ENCODE measurements around the gene ZC3H18. TPM values are rescaled to one million over a fixed set of nuclear protein-coding genes. Genes with fewer than 3 reads are reported as not detected.

Gene ZC3H18
- total RNA-seq, 1 donor from 2014 or later, result 49.3 TPM

DNA sequence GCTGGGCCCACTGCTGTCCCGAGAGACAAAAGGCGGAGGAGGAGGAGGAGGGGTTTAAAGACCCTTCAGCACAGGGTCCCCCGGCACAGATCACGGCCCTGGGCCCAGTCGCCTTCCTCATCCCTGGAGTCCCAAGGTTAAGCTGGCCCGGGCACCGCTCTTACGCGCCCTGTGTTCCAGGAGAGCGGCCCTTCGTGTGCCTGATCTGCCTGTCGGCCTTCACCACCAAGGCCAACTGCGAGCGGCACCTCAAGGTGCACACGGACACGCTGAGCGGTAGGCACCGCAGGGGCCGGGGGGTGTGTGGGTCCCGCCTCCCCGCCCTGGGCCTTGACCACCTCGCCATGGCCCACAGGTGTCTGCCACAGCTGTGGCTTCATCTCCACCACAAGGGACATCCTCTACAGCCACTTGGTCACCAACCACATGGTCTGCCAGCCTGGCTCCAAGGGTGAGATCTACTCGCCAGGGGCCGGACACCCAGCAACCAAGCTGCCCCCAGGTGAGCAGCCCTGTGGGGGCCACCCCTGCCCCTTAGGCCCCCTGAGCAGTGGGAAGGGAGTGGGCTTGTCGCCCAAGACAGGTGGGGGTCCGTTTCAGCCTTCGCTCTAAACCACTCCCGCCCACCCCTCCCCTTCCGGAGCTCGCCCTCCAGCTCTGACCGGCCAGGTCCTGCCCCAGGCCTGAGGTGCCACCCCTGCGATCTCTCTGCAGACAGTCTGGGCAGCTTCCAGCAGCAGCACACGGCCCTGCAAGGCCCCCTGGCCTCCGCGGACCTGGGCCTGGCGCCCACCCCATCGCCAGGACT lies 37.6 kb upstream of the ZC3H18 start:
- no peak for DNase-seq (ENCODE audit: low spot score)
- H3K36me3 Mint-ChIP-seq (ENCODE audit: low read depth, unreplicated experiment), result peaks cover 13% of the 10 kb centered on the region
- peaks cover 12% of the 10 kb centered on the region for H3K27me3 Mint-ChIP-seq (ENCODE audit: unreplicated experiment)
- no peak for TF ChIP-seq CTCF (IDR thresholded peaks at IDR 0.05; ENCODE audit: unreplicated experiment)
- H3K9me3 Mint-ChIP-seq (ENCODE audit: unreplicated experiment), result no peaks in the 10 kb centered on the region
- no peak overlapping the region for H3K27ac Mint-ChIP-seq (ENCODE audit: unreplicated experiment)
- H3K4me3 Mint-ChIP-seq (ENCODE audit: unreplicated experiment), result no peak overlapping the region
- peaks cover 6% of the 10 kb centered on the region for H3K4me1 Mint-ChIP-seq (ENCODE audit: unreplicated experiment)

GRCh38 chr16:88533381-88533917 lies 36.8 kb upstream of the ZC3H18 start:
- peaks cover 13% of the 10 kb centered on the region for H3K27me3 Mint-ChIP-seq (ENCODE audit: unreplicated experiment)
- H3K27ac Mint-ChIP-seq (ENCODE audit: unreplicated experiment), result no peak overlapping the region
- no peak for TF ChIP-seq CTCF (IDR thresholded peaks at IDR 0.05; ENCODE audit: unreplicated experiment)
- H3K4me1 Mint-ChIP-seq (ENCODE audit: unreplicated experiment), result peaks cover 6% of the 10 kb centered on the region
- no peaks in the 10 kb centered on the region for H3K9me3 Mint-ChIP-seq (ENCODE audit: unreplicated experiment)
- H3K4me3 Mint-ChIP-seq (ENCODE audit: unreplicated experiment), result no peak overlapping the region
- peaks cover 13% of the 10 kb centered on the region for H3K36me3 Mint-ChIP-seq (ENCODE audit: low read depth, unreplicated experiment)
- no peak for DNase-seq (ENCODE audit: low spot score)

DNA sequence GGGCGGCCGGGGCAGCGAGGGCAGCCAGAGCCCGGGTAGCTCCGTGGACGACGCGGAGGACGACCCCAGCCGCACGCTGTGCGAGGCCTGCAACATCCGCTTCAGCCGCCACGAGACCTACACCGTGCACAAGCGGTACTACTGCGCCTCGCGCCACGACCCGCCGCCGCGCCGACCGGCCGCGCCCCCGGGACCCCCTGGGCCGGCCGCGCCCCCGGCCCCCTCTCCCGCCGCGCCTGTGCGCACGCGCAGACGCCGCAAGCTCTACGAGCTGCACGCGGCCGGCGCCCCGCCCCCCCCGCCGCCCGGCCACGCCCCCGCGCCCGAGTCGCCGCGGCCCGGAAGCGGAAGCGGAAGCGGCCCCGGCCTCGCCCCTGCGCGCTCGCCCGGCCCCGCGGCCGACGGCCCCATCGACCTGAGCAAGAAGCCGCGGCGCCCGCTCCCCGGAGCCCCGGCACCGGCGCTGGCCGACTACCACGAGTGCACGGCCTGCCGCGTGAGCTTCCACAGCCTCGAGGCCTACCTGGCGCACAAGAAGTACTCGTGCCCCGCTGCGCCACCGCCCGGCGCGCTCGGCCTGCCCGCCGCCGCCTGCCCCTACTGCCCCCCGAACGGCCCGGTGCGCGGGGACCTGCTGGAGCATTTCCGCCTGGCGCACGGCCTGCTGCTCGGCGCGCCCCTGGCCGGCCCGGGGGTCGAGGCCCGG lies 36.1 kb upstream of the ZC3H18 start:
- Mint-ChIP-seq H3K4me3 (ENCODE audit: unreplicated experiment) (no peak overlapping the region), H3K9me3 (ENCODE audit: unreplicated experiment) (no peaks in the 10 kb centered on the region), H3K36me3 (ENCODE audit: low read depth, unreplicated experiment) (peaks cover 7% of the 10 kb centered on the region), H3K27me3 (ENCODE audit: unreplicated experiment) (peaks cover 11% of the 10 kb centered on the region), H3K4me1 (ENCODE audit: unreplicated experiment) (peaks cover 6% of the 10 kb centered on the region), H3K27ac (ENCODE audit: unreplicated experiment) (no peak overlapping the region)
- DNase-seq (ENCODE audit: low spot score), result peak; percentile 77
- no peak for TF ChIP-seq CTCF (IDR thresholded peaks at IDR 0.05; ENCODE audit: unreplicated experiment)

GRCh38 chr16:88534638-88535190 lies 35.5 kb upstream of the ZC3H18 start:
- H3K4me1 Mint-ChIP-seq (ENCODE audit: unreplicated experiment), result peaks cover 6% of the 10 kb centered on the region

More at GRCh38 chr16:88534638-88535190, 35.5 kb upstream of the ZC3H18 start:
- H3K27ac Mint-ChIP-seq (ENCODE audit: unreplicated experiment), result no peak overlapping the region
- H3K4me3 Mint-ChIP-seq (ENCODE audit: unreplicated experiment), result no peak overlapping the region
- H3K36me3 Mint-ChIP-seq (ENCODE audit: low read depth, unreplicated experiment), result peaks cover 5% of the 10 kb centered on the region
- no peak for DNase-seq (ENCODE audit: low spot score)
- no peaks in the 10 kb centered on the region for H3K9me3 Mint-ChIP-seq (ENCODE audit: unreplicated experiment)
- TF ChIP-seq CTCF (IDR thresholded peaks at IDR 0.05; ENCODE audit: unreplicated experiment), result no peak
- peaks cover 11% of the 10 kb centered on the region for H3K27me3 Mint-ChIP-seq (ENCODE audit: unreplicated experiment)

All from endothelial cell (in vitro differentiated cells).